Endothelial cell of umbilical vein (primary cell): ENCODE data around the gene KCNMA1.

Experiments used
- EZH2 ChIP-seq: IDR thresholded peaks from 2 replicates; pipeline ENCODE4 v1.6.1; 2012; ENCODE audit warnings: borderline replicate concordance, low read depth, mild to moderate bottlenecking, moderate library complexity, low read length, inconsistent platforms; ENCODE audit not compliant: severe bottlenecking
- FOS ChIP-seq: IDR thresholded peaks from 2 replicates; pipeline ENCODE4 v1.6.1; 2011; ENCODE audit warnings: mild to moderate bottlenecking, low read length, moderate library complexity, borderline replicate concordance; ENCODE audit not compliant: insufficient read depth
- GATA2 ChIP-seq: IDR thresholded peaks from 2 replicates; pipeline ENCODE4 v1.7.0; 2011; ENCODE audit warnings: low read depth, mild to moderate bottlenecking, moderate library complexity, mixed read lengths, low read length; ENCODE audit not compliant: insufficient read length, insufficient read depth
- JUN ChIP-seq: IDR thresholded peaks from 2 replicates; pipeline ENCODE4 v1.6.1; 2011; ENCODE audit warnings: borderline replicate concordance, low read depth; ENCODE audit not compliant: insufficient read length, insufficient read depth
- MYC ChIP-seq: IDR thresholded peaks from one replicate; pipeline ENCODE4 v1.6.1; 2011; ENCODE audit warnings: mild to moderate bottlenecking, low read depth, low read length
- POLR2A ChIP-seq: IDR thresholded peaks from 2 replicates; pipeline ENCODE4 v1.6.1; 2012; ENCODE audit warnings: low read depth, mild to moderate bottlenecking, control low read depth, low read length
- POLR2AphosphoS5 ChIP-seq: IDR thresholded peaks from 2 replicates; pipeline ENCODE4 v1.6.1; 2012; ENCODE audit warnings: low read depth, mild to moderate bottlenecking, control low read depth, low read length, moderate library complexity; ENCODE audit not compliant: insufficient read depth
- TF ChIP-seq, protein P1 (sequence below), 2 donors: IDR thresholded peaks; 1 replicate in 1 of 2; 2 replicates in 1 of 2; pipeline ENCODE4 v1.5.1; 2011; ENCODE audit warnings: low read length in 2 of 2, mild to moderate bottlenecking in 2 of 2, moderate library complexity in 2 of 2, control low read depth in 1 of 2, inconsistent platforms in 1 of 2, low read depth in 1 of 2; ENCODE audit not compliant: insufficient read depth in 1 of 2; ENCODE audit errors: extremely low read depth in 1 of 2
- TF ChIP-seq, protein P2 (sequence below): IDR thresholded peaks from 2 replicates; pipeline ENCODE4 v1.6.1; 2011; ENCODE audit not compliant: insufficient read depth, insufficient read length

DNA sequence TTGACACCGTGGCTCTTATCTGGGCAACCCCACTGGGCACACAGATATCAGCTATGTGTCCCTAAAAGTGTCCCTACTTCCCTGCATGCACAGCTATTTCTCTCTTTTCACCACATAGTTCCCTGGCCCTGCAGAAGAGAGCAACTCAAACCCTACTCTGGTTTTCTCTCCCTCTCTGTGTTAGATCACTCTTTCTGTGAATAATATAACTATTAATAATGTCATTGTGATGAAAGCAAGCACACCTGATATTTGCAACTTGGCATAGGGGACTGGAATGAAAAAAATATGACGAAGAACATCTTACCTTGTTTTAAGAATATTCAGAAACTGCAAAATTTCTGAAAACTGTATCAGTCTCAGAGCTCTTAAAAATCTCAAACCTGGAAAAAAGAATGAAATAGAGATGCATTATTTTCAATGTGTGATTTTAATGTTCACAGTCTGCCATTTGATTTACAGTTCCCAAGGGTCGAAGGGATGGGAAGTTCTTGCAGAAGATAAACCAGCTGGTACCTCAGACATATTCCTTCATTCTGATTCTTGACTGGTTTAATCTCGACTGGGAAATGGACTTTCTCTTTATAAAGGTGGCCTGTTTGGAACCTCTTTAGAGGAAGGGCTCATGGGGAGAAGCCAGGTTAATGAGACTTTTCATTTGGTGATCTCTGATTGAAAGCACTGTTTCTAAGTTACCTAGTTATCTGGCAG, 516.8 kb downstream of the KCNMA1 start:
- TF ChIP-seq, protein P1, sequence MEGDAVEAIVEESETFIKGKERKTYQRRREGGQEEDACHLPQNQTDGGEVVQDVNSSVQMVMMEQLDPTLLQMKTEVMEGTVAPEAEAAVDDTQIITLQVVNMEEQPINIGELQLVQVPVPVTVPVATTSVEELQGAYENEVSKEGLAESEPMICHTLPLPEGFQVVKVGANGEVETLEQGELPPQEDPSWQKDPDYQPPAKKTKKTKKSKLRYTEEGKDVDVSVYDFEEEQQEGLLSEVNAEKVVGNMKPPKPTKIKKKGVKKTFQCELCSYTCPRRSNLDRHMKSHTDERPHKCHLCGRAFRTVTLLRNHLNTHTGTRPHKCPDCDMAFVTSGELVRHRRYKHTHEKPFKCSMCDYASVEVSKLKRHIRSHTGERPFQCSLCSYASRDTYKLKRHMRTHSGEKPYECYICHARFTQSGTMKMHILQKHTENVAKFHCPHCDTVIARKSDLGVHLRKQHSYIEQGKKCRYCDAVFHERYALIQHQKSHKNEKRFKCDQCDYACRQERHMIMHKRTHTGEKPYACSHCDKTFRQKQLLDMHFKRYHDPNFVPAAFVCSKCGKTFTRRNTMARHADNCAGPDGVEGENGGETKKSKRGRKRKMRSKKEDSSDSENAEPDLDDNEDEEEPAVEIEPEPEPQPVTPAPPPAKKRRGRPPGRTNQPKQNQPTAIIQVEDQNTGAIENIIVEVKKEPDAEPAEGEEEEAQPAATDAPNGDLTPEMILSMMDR (IDR thresholded peaks at IDR 0.05; ENCODE audit: extremely low read depth in 1 of 2, insufficient read depth in 1 of 2, low read depth in 1 of 2, low read length in 2 of 2), result no peak
- TF ChIP-seq EZH2 (no peak), POLR2AphosphoS5 (no peak), POLR2A (no peak), JUN (no peak), GATA2 (no peak), MYC (no peak), FOS (no peak)
- TF ChIP-seq, protein P2, sequence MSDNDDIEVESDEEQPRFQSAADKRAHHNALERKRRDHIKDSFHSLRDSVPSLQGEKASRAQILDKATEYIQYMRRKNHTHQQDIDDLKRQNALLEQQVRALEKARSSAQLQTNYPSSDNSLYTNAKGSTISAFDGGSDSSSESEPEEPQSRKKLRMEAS, result no peak
